GM15510 (cell line): ENCODE results near the gene TOMM7.

Experiments
- POLR2A ChIP-seq: IDR thresholded peaks from 3 replicates; pipeline ENCODE4 v1.6.1; 2011; ENCODE audit warnings: borderline replicate concordance; ENCODE audit not compliant: insufficient read length; ENCODE audit errors: extremely low read depth

The TOMM7 gene

GRCh38 chr7:22806752-22807151 is 15.9 kb downstream of the TOMM7 start:
- no peak for TF ChIP-seq POLR2A

GRCh38 chr7:22805227-22805626 is 17.4 kb downstream of the TOMM7 start:
- TF ChIP-seq POLR2A = no peak

GRCh38 chr7:22802426-22802825 is 20.2 kb downstream of the TOMM7 start:
- no peak for TF ChIP-seq POLR2A

GRCh38 chr7:22801912-22802311 is 20.7 kb downstream of the TOMM7 start:
- TF ChIP-seq POLR2A = no peak

- no peak for TF ChIP-seq POLR2A
Observed at GRCh38 chr7:22799633-22800032, 23.0 kb downstream of the TOMM7 start.

- TF ChIP-seq POLR2A = no peak
Observed at GRCh38 chr7:22793593-22794462, 28.8 kb downstream of the TOMM7 start.

- TF ChIP-seq POLR2A = no peak
Observed at GRCh38 chr7:22791204-22792158, 31.2 kb downstream of the TOMM7 start.

GRCh38 chr7:22787951-22788350 is 34.7 kb downstream of the TOMM7 start:
- no peak for TF ChIP-seq POLR2A

- no peak for TF ChIP-seq POLR2A
Observed at GRCh38 chr7:22786290-22786932, 36.2 kb downstream of the TOMM7 start.

GRCh38 chr7:22784346-22784745 is 38.3 kb downstream of the TOMM7 start:
- no peak for TF ChIP-seq POLR2A

GRCh38 chr7:22783421-22783820 is 39.2 kb downstream of the TOMM7 start:
- no peak for TF ChIP-seq POLR2A

- TF ChIP-seq POLR2A = no peak
Observed at GRCh38 chr7:22782616-22783232, 39.9 kb downstream of the TOMM7 start.

GRCh38 chr7:22781230-22781711 is 41.4 kb downstream of the TOMM7 start:
- no peak for TF ChIP-seq POLR2A

GRCh38 chr7:22776964-22777363 is 45.7 kb downstream of the TOMM7 start:
- TF ChIP-seq POLR2A = no peak
